ENCODE results near the gene CCT7. TPM values are rescaled to one million over a fixed set of nuclear protein-coding genes. Genes with fewer than 3 reads are reported as not detected.

CCT7 gene
- total and polyA plus RNA-seq, 2 experiments from 2014 or later: 190 to 197 TPM

GRCh38 chr2:73246850-73247249 is 12.7 kb downstream of the CCT7 start:
- Histone ChIP-seq H3K27ac (no peak overlapping the region), H3K4me3 (no peak overlapping the region), H3K79me2 (peaks cover 21% of the 10 kb centered on the region), H3K9me3 (ENCODE audit: low read depth) (no peaks in the 10 kb centered on the region), H4K20me1 (ENCODE audit: insufficient read depth, poor library complexity, severe bottlenecking) (peaks cover 32% of the 10 kb centered on the region), H3K36me3 (replicated peaks; ENCODE audit: insufficient read depth, low read depth) (no peaks in the 10 kb centered on the region), H3K4me2 (no peak overlapping the region), H2AFZ (no peak overlapping the region), H3K27me3 (no peaks in the 10 kb centered on the region), H3K4me1 (ENCODE audit: insufficient read depth) (no peaks in the 10 kb centered on the region), H3K9me2 (replicated peaks; ENCODE audit: insufficient read depth) (no peaks in the 10 kb centered on the region)
- no peak for DNase-seq (ENCODE audit: low spot score)
- 95% methylated on average over 3 of the region's 3 CpGs for WGBS (ENCODE audit: low lambda C conversion rate, missing lambda C conversion rate)
- TF ChIP-seq EZH2 (IDR thresholded peaks at IDR 0.05; ENCODE audit: borderline replicate concordance) (no peak), EZH2phosphoT487 (IDR thresholded peaks at IDR 0.05; ENCODE audit: low read depth, severe bottlenecking, unreplicated experiment) (no peak)
- TF ChIP-seq, protein P1, sequence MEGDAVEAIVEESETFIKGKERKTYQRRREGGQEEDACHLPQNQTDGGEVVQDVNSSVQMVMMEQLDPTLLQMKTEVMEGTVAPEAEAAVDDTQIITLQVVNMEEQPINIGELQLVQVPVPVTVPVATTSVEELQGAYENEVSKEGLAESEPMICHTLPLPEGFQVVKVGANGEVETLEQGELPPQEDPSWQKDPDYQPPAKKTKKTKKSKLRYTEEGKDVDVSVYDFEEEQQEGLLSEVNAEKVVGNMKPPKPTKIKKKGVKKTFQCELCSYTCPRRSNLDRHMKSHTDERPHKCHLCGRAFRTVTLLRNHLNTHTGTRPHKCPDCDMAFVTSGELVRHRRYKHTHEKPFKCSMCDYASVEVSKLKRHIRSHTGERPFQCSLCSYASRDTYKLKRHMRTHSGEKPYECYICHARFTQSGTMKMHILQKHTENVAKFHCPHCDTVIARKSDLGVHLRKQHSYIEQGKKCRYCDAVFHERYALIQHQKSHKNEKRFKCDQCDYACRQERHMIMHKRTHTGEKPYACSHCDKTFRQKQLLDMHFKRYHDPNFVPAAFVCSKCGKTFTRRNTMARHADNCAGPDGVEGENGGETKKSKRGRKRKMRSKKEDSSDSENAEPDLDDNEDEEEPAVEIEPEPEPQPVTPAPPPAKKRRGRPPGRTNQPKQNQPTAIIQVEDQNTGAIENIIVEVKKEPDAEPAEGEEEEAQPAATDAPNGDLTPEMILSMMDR (IDR thresholded peaks at IDR 0.05; ENCODE audit: poor library complexity): no peak

GRCh38 chr2:73249636-73250035 is 15.5 kb downstream of the CCT7 start:
- no peak for DNase-seq (ENCODE audit: low spot score)
- H3K36me3 ChIP-seq (replicated peaks; ENCODE audit: insufficient read depth, low read depth): no peaks in the 10 kb centered on the region

GRCh38 chr2:73250872-73251846 is 17.1 kb downstream of the CCT7 start:
- Histone ChIP-seq H4K20me1 (ENCODE audit: insufficient read depth, poor library complexity, severe bottlenecking) (peaks cover 3% of the 10 kb centered on the region), H3K27ac (no peak overlapping the region), H3K4me2 (no peak overlapping the region), H3K4me1 (ENCODE audit: insufficient read depth) (no peaks in the 10 kb centered on the region), H3K79me2 (no peaks in the 10 kb centered on the region), H3K36me3 (replicated peaks; ENCODE audit: insufficient read depth, low read depth) (no peaks in the 10 kb centered on the region), H3K27me3 (no peaks in the 10 kb centered on the region), H3K4me3 (no peak overlapping the region), H3K9me2 (replicated peaks; ENCODE audit: insufficient read depth) (no peaks in the 10 kb centered on the region), H3K9me3 (ENCODE audit: low read depth) (no peaks in the 10 kb centered on the region), H2AFZ (no peak overlapping the region)
- DNase-seq (ENCODE audit: low spot score): no peak
- TF ChIP-seq EZH2 (IDR thresholded peaks at IDR 0.05; ENCODE audit: borderline replicate concordance) (no peak), EZH2phosphoT487 (IDR thresholded peaks at IDR 0.05; ENCODE audit: low read depth, severe bottlenecking, unreplicated experiment) (no peak)
- TF ChIP-seq, protein P1 (IDR thresholded peaks at IDR 0.05; ENCODE audit: poor library complexity): no peak
- 98% methylated on average over 17 of the region's 17 CpGs for WGBS (ENCODE audit: low lambda C conversion rate, missing lambda C conversion rate)

More at GRCh38 chr2:73249636-73250035, 15.5 kb downstream of the CCT7 start:
- no peak overlapping the region for H3K27ac ChIP-seq
- TF ChIP-seq EZH2phosphoT487 (IDR thresholded peaks at IDR 0.05; ENCODE audit: low read depth, severe bottlenecking, unreplicated experiment) (no peak), EZH2 (IDR thresholded peaks at IDR 0.05; ENCODE audit: borderline replicate concordance) (no peak)
- TF ChIP-seq, protein P1 (IDR thresholded peaks at IDR 0.05; ENCODE audit: poor library complexity): no peak
- H3K4me1 ChIP-seq (ENCODE audit: insufficient read depth): no peaks in the 10 kb centered on the region
- peaks cover 8% of the 10 kb centered on the region for H4K20me1 ChIP-seq (ENCODE audit: insufficient read depth, poor library complexity, severe bottlenecking)
- H3K9me2 ChIP-seq (replicated peaks; ENCODE audit: insufficient read depth): no peaks in the 10 kb centered on the region
- peaks cover 5% of the 10 kb centered on the region for H3K79me2 ChIP-seq
- no peak overlapping the region for H2AFZ ChIP-seq
- H3K4me2 ChIP-seq: no peak overlapping the region
- no peak overlapping the region for H3K4me3 ChIP-seq
- H3K9me3 ChIP-seq (ENCODE audit: low read depth): no peaks in the 10 kb centered on the region
- no peaks in the 10 kb centered on the region for H3K27me3 ChIP-seq
- 91% methylated on average over 9 of the region's 9 CpGs for WGBS (ENCODE audit: low lambda C conversion rate, missing lambda C conversion rate)

Data from hepatocyte (in vitro differentiated cells).